ENCODE data around the gene CEACAM4.
"Not testable (repeated sequence)": the region's sequence is repeated elsewhere in the genome, so short reads cannot be mapped to it uniquely, and the experiment has no call there.

CEACAM4 gene

DNA sequence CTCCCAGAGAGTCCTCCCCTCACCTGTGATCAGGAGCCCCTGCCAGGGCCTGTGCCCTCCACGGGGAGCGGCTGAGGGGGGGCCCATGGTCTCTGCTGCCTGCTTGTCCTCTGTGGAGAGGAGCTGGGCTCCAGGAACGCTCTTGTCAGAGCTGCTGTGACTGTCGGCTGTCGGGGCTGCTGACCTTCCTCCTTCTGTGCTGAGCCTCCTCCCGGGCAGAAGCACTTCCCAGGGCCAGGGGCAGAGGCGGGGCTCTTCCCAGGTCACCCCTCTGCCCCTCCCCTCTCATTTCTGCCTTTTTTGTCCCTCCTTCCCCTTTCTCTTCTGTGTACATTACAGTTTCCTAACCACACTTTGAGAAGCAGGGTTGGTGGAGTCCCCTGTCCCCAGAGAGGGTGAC is at the start of gene CEACAM4:
TSS of gene CEACAM4 (minus strand) at position 198 of the 400 bp plus-strand sequence. CDS start at position 87, 111 bp downstream.
- peak in 5 of 51 donors; percentile 3 to 12 (median 5) for DNase-seq

DNA sequence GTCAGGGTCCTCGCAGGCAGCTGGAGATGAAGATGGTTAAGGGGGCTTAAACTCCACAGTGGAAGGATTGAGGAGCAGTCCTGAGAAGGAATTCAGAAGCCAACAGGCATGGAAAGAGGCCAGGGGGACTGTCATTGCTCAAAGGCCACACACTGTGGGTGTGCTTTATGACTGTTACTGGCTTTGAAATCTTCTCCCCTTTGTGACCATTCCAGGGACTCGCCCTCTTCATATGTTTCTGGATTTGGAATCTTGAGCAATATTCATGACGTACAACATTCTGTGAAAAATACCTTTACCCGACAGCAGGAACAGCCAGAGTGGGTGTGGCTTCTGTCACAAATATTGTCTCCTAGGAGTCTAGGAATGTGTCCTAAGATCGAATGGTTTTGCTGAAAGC is 44.6 kb upstream of the CEACAM4 start:
- no peak for DNase-seq

DNA sequence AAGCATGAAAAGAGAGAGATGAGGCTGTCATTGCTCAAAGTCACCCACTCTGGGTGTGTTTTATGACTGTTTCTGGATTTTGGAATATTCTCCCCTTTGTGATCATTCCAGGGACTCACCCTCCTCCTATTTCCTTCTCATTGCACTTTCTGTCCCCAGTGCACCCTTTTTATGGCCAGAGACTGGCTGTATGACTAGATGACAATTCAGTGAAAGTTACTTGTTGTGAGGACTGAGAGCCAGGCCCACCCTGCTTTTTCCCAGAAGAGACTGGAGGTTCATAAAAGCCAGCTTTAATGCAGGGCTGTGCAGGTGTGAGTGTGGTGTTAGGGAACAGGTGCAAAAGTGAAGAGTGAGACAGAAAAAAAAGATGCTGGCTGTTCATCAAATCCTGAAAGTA is 43.9 kb upstream of the CEACAM4 start:
- DNase-seq = no peak

DNA sequence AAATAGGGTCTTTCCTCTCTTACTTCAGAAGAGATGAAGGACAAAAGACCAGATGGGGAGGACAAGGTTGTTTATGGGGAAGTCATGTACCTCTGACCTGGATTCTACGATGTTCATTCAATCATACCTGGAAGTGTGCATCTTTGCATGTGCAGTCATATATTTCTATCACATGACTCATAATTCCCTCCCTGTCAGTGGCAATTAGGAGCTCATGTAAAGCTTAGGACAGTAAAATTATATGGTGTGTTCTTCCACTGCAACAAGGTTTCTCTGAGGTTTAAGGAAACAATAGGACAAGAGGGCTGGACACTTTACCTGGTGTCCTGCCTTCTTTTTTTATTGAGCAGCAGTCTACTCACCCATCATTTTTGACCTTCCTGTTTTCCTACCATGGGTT is 41.4 kb upstream of the CEACAM4 start:
- DNase-seq = no peak

DNA sequence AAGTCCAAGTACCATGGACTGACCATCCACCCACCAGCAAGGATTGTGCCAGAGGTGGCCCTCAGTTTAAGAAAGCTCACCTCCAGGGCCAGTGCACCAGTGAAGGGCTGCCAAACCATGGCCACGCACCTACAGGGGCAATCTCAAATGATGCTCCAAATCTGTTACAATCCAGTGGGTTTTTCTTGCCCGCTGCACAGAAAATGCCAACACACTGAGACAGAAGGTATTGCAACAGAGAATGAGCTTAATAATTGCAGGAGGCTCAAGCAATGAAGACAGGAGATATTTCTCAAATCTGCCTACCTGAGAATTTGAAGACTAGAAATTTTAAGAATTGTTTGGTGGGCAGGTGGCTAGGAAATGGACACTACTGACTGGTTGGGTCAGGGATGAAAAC is 39.2 kb upstream of the CEACAM4 start:
- DNase-seq = no peak

DNA sequence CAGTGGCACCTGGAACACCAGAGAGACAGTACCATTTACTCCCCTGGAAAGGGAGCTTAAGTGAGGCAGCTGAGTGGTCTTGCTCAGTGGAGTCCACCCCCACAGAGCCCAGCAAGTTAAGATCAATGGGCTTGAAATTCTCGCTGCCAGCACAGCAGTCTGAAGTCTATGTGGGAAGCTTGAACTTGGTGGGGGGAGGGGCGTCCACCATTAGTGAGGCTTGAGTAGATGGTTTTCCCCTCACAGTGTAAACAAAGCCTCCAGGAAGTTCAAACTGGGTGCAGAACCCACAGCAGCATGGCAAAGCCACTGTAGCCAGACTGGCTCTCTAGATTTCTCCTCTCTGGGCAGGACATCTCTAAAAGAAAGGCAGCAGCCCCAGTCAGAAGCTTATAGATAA is 30.3 kb upstream of the CEACAM4 start:
- no peak for DNase-seq

DNA sequence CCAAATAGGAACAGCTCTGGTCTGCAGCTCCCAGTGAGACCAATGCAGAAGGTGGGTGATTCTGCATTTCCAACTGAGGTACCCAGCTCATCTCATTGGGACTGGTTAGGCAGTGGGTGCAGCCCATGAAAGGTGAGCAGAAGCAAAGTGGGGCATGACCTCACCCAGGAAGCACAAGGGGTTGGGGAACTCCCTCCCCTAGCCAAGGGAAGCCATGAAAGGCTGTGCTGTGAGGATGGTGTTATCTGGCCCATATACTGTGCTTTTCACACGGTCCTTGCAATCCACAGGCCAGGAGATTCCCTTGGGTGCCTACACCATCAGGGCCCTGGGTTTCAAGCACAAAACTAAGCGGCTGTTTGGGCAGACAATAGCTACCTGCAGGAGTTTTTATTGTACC is 29.9 kb upstream of the CEACAM4 start:
- DNase-seq = not testable (repeated sequence)

DNA sequence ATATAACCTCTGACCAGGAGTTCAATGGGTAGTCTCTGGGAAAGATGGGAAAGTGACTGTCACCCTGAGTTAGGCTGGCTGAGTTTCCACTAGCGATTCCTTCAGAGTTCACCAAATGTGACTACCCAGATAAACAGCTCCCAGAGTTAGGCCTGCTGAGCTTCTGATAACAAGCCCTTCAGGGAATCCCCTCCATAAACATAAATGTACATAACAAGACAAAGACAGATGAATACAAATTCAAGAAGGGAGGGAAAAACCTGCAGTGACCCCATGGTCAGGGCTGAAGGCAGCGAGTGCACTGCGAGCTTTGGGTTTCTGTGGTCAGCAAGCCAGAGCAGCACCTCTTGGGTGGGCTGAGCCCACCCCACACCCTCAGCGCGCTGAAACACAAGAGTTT is 25.4 kb upstream of the CEACAM4 start:
- no peak for DNase-seq

DNA sequence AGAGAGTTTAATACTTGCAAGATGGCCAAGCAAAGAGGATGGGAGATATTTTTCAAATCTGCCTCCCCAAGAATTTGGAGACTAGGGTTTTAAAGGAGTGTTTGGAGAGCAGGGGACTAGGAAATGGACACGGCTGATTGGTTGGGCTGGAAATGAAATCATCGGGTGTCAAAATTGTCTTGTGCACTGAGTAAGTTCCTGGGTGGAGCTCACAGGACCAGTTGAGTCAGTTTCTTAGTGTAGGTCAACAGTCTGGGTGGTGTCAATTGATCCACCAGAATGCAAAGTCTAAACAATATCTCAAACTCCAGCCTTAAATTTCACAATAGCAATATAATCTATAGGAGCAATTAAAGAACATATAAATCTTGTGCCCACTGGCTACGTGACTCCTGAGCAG is 23.0 kb upstream of the CEACAM4 start:
- no peak for DNase-seq

DNA sequence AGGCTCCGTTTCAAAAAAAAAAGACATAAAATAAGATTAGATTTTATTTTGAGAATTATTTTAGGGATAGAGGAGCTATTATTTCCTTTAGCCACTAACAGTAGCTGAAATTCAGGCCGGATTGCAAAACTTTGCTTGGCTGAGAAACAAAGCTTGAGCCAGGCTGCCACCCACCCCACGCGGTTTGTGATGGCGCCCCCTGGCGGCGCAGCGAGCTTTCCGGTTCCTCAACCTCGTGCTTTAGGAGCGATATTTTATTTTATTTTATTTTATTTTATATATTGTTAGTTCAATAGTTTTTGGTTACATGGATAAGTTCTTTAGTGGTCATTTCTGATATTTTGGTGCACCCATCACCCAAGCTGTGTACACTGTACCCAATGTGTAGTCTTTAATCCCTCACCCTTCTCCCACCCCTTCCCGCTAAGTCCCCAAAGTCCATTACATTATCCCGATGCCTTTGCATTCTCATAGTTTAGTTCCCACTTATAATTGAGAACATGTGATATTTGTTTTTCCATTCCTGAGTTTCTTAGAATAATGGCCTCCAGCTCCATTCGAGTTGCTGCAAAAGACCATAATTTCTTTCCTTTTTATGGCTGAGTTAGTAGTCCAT is 19.8 kb upstream of the CEACAM4 start:
- DNase-seq = peak in 1 of 51 donors; percentile 2

DNA sequence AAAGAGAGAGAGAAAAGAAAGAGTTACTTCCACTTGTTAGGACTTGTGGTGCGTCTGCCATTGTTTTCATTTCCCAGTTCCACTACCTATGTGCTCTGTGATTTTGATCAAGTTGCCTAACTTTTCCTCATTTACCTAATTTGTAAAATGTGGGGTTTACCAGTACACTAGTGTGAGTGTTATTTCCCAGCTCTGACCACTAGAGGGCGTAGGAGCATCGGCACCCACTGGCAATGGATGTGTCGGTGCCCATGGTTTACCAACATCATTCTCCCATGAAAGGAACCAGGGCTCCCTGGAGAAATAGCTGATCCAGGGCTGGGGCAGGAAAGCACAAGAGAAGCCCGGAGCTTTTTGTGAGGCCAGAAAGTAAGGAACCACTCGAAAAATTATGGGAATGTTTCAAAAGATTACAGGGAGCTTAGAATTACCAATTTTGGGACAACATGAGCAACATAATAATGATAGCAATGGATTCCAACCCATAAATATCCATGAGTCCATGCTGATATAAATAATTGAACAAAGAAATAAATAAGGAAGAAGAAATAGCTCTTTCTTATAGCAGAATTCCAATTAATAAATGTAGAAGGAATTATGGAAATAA is 15.1 kb upstream of the CEACAM4 start:
- peak in 37 of 51 donors; percentile 1 to 84 (median 33) for DNase-seq

DNA sequence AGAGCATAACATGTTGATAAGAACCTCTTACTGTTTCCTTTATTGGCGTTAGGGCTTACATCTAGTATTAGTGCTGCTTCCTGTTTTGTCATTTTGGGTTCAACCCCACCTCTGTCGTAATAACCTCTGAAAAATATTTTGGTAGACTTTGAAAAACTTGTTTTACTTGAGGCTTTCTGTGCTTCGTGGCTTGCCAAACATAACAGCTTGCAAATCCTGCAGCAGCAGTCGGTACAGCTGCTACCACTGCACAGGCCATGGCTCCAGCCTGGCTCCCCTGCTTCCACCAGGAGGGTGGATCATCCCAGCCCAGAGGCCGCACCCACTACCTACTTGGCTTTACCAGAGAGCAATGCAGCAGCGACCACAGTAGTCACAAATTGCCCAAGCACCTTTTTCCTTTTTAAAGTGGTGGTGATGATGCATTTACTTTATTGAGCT is 11.8 kb upstream of the CEACAM4 start:
- DNase-seq = no peak

DNA sequence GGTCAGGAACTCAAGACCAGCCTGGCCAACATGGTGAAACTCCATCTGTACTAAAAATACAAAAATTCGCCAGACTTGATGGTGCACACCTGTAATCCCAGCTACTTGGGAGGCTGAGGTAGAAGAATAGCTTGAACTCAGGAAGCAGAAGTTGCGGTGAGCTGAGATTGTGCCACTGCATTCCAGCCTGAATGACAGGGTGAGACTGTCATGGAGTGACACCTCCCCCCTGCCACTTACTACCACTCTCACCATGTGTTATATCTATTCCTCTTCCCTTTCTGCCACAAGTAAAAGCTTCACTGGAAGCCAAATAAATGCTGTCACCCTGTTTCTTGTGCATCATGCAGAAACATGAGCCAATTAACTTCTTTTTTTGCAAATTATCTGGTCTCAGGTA is 10.6 kb upstream of the CEACAM4 start:
- no peak for DNase-seq

DNA sequence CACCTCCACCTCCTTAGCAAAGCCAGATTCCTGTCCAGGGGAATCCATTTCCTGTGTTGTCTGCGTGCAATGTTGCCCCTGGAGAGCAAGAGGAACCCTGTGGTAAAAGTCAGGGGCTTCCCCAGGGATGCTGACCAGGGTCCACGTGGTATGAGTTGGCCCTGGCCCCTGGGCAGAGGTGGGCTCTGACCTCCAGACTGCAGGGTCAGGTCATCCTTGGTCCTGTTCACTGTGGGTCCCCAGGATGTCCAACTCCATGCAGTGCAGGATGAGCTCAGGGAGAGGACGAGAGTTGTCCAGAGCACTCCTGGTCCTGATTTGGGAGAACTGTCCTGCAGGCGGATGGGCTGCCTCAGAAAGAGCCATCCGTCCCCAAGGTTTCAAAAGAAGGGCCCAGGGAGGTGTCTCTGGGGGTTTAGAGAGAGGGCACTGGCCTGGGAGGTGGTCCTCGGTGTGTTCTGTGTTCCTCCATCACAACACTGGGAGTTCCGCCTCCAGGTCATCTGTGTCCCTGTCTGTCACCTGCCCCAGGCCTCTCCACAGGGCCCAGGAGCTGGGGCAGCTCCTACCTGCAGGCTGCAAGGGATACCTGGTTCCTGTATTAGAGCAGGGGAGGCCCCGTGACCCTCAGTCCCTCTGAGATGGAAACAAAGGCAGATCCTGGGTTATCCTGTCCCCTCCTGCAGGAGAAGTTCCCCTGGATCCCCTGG is 1.2 kb upstream of the CEACAM4 start:
- DNase-seq = no peak

DNA sequence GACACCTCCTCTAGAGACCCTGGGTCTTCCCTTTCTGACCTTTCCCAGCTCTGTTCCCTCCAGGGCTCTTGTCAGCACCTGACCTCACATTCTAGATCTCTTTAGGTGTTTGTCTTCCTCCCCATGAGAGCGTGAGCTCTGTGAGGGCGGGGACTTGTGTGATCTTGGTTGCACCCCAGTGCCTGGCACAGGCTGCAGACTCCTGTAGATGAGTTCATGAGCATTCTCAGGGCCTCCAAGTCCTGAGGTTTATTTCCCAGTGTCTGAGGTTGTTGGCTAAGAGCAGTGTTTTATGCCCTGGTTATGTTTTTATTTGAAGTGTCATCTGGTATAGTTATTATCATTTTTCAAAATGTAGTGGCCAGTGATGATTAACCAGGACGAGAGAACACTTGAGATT is 596 bp downstream of the CEACAM4 start:
- DNase-seq = no peak

DNA sequence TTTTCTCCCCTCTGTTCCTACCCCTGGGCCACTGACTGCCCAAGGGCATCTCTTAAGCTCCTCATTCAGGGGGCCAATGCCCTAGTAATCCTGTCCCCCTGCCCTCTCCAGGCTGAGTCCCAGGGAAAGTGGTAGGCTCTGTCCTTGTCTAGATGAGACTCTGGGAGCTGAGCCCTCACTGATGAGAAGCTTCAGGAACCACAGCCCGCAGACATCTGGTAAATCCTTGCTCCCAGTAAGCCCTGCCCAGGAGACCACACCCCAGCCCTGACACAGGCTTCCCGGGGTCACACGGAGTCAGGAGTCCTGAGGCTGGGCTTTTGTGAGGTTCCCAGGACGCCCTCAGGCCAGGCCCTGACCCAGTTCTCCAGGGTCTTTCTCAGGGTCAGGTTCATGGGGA is 1.9 kb downstream of the CEACAM4 start:
- no peak for DNase-seq

DNA sequence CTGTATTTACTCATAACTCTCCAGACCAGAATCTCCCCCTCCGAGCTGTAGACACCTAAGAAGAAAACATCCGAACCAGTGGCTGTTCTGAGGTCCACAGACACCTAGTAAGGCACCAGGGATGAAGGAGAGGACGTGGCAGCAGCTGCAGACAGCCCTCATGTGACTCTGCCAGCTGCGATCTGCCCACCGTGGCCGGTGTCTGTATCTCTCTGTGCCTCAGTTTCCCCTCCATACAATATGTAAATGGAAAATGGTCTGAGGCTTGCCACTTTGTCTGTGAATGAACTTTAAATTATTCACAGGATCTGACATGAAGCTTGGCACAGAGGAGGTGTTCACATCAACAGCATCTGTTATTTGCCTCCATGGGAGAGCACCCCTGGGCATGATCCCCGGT is 2.4 kb downstream of the CEACAM4 start:
- no peak for DNase-seq

DNA sequence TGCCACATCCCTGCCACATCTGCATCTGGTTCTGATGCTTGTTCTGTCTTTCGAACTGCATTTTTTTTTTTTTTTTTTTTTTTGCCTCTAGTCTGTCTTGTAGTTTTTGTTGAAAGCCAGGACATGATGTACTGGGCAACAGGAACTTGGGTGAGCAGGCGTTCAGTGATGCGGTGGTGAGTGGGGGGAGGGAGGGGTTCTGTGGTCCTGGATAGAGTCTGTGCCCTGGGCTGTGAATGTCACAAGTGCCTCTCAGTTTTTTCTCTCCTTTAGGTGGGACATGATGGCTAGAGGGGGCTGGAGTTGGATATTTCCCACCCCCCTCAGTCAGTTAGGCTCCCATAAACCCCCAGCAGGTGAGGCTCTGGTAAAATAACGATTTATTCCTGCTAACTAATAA is 3.5 kb downstream of the CEACAM4 start:
- no peak for DNase-seq

DNA sequence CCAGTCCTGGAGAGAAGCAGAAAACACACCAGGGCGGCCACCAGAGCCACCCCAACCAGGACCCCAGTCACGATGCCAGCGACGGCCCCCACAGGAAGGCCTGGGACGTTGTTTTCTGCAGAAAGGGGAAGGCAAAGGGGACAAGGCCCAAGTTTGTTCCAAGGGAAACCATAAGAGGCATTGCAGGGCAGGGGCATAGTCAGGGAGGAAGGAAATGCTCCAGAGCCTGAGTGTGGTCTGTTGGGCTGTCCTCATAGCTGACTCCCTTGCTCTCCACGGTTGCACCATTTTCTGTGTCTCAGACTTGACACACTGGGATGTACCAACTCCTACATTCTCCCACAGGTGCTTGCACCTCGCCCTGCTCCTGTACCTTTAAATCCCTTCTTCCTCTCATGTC is 5.2 kb downstream of the CEACAM4 start:
- DNase-seq = no peak

DNA sequence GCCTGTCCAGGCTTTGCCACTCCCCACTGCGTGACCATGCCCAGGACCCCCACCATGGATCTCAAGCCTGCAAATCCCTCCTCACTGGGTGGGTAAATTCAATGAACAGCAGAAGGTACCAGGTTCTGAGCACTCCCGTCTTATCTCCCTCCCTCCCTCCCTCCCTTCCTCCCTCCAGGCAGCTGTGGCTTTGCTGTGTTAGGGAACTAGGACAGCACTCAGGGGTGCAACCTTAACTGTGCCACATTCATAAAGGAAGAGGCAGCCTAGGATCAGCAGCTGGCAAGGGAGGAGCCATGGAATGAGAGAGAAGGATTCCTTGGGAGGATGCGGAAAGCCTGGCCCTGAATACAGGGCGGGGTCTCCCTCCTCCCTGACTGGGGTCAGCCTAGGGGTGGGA is 5.6 kb downstream of the CEACAM4 start:
- DNase-seq = no peak

DNA sequence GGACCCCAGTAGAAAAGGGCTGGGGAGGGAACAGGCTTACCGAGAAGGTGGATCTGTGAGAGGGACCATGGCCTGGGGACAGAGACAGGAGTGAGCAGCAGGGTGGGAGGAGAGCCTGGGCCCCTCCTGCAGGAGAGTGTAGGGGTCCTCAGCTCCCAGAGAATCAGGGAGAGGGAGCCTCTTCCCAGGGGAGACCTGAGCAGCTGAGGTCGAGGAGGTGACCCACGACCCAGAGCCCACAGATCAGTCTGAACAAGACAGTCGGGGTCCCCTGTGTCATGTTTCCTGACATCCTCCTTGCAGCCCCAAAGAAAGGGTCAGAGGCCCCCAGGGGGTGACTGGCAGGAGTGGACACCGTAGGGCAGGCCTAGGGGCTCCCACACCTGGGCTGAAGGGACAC is 6.7 kb downstream of the CEACAM4 start:
- no peak for DNase-seq

DNA sequence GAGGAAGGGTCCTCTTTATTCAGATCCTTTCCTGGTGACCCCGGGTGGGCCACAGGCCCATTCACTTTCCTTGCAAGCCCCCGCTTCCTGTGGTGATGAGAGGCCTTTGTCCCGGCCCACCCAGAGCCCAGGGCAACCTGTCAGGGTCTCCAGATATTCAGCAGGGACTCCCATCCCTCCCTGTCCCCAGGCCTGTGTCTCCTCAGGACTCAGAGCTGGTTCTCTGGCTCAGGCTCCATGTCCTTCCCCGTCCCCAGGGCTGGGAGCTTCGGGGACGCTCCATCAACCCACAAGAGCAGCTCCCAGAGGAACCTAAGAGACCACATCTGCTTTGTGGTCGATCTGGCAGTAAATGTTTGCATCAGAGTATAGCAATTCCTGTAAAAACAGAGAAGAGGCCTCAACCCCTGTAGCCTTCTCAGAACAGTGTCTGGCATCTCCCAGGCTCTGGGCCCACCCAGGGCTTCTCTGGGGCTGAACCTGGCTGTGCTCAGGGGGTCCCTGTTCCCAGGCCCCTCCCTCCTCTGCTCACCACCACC is 7.8 kb downstream of the CEACAM4 start:
- no peak for DNase-seq
